ENCODE results near the gene TPCN1.
"Not testable (repeated sequence)": the region's sequence is repeated elsewhere in the genome, so short reads cannot be mapped to it uniquely, and the experiment has no call there.

TPCN1 gene

GRCh38 chr12:113195598-113195997 is 25.7 kb upstream of the TPCN1 start:
- DNase-seq (ENCODE audit: low read depth, low spot score): no peak
- H3K27ac ChIP-seq: no peak overlapping the region

GRCh38 chr12:113196582-113196981 is 24.7 kb upstream of the TPCN1 start:
- no peak overlapping the region for H3K27ac ChIP-seq
- no peak for DNase-seq (ENCODE audit: low read depth, low spot score)

- no peak for DNase-seq (ENCODE audit: low read depth, low spot score)
- no peak overlapping the region for H3K27ac ChIP-seq
Observed at GRCh38 chr12:113196990-113197389, 24.3 kb upstream of the TPCN1 start.

DNA sequence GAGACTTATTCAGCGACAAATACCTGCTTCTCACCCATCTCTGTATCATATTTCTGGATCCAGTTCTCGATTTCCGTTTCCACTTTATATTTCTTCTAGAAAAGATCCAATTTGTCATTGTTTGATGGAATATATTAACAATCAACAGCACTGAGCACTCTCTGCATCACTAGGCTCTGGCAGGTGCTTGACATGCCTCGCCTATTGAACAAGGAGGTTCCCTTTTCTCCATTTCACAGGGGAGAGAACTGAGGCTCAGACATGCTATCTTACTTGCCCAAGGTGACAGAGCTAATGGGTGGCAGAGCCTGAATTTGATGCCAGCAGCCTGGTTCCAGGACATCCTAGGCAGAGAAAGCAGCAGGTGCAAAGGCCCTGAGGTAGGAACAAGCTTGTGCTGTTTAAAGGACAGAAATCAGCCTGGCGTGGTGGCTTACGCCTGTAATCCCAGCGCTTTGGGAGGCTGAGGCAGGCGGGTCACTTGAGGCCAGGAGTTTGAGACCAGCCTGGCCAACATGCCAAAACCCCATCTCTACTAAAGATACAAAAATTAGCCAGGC is 23.7 kb upstream of the TPCN1 start:
- no peak overlapping the region for H3K27ac ChIP-seq
- no peak for DNase-seq (ENCODE audit: low read depth, low spot score)

GRCh38 chr12:113198296-113198695 is 23.0 kb upstream of the TPCN1 start:
- H3K27ac ChIP-seq: no peak overlapping the region
- no peak for DNase-seq (ENCODE audit: low read depth, low spot score)

- H3K27ac ChIP-seq: no peak overlapping the region
- DNase-seq (ENCODE audit: low read depth, low spot score): no peak
Observed at GRCh38 chr12:113200021-113200797, 21.1 kb upstream of the TPCN1 start.

GRCh38 chr12:113201187-113202177 is 19.8 kb upstream of the TPCN1 start:
- DNase-seq (ENCODE audit: low read depth, low spot score): no peak
- no peak overlapping the region for H3K27ac ChIP-seq

DNA sequence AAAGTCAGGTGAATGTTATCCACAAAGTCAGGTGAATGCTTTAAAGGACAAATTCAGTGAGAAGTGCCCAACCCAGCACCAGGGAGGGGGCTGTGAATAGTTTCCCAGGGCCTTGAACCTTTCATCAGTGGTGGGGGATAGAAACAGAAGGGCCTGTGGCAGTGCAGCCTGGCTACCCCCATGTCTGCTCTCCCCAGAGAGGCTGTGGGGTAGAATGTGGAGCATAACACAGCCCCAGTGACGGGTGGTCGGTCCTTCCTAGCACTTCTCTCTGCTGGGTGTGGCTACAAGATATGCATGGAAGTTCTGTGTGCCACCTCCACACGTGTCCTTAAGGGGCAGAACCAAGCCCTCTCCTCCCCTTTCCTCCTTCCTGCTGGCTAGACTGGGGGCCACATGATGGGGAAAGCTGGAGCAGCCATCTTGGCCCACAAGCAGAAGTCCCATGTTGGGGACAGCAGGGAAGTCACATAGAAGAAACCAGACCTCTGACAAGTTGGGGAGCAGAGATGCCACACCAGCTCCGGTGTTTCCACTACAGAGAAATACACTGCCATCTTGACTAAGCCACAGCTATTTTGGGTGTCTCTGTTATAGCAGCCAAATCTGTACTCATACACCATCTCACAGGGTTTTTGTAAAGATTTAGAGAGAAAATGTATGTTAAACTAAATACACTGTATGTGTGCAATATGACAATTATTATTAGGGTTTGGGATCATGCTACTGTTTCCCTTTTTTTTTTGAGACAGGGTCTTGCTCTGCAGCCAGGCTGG is 18.8 kb upstream of the TPCN1 start:
- no peak overlapping the region for H3K27ac ChIP-seq
- no peak for DNase-seq (ENCODE audit: low read depth, low spot score)

GRCh38 chr12:113203852-113204760 is 17.2 kb upstream of the TPCN1 start:
- no peak overlapping the region for H3K27ac ChIP-seq
- no peak for DNase-seq (ENCODE audit: low read depth, low spot score)

GRCh38 chr12:113204804-113205203 is 16.5 kb upstream of the TPCN1 start:
- H3K27ac ChIP-seq: no peak overlapping the region
- DNase-seq (ENCODE audit: low read depth, low spot score): no peak

GRCh38 chr12:113206802-113207201 is 14.5 kb upstream of the TPCN1 start:
- H3K27ac ChIP-seq; DNase-seq (ENCODE audit: low read depth, low spot score): not testable (repeated sequence)

DNA sequence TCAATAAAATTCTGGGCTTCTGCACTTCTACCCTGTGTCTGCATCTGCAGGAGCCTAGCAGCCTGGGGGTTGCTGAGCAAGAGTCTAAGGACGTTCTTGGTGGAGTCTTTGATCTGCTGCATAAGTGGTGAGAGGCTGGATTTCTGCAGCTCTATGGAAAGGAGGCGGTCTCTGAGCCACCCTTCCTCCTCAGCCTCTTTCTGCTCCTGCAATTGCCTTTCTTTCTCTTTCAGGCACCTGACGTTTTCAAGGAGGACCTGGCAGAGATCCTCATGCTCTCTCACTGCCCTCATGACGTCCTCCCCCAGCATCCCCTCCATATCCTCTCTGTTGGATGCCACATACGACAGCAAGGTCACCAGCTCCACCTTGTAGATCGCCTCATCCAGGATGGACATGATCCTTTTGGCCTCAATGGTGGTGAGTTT is 13.6 kb upstream of the TPCN1 start:
- DNase-seq (ENCODE audit: low read depth, low spot score): no peak
- H3K27ac ChIP-seq: no peak overlapping the region

DNA sequence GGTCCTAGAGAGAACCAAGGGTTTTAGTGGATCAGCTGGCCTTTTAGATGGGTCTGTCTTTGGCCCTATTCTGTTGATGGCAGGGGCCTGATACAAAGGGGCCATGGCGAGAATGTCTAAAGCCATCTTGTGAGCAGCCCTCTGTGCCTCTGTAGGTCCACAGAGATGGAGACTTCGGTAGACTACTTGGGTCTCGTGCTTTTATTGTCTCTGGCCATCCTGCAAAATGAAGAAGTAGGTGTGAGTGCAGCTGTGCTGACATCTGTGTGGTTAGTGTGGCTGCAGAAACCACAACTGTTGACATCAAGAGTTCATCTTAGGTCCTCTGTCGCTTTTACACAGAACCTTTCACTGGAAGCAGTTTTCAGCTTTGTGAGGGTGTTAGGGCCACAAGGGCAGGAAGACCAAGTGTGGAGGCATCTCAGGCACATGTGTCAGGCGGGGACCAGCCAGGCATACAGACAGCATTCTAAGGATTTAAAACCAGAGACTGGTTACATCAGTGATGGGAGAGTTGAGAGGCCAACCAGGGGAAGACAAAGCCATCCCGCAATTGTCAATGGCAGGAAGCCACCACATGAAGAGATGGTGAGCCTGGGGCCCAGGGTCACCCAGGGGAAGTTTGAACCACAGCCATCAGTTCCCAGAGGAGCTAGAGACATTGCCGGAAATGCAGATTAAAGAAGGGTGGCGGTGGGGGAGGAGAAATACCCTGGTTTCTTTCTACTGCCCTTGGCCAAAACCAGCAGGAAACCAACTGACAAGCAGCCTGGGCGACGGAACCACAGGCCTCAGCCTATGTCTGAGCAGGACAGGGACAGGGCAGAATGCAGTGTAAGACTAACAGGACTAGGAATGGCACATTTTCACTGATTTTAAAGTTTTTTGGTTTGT is 13.0 kb upstream of the TPCN1 start:
- no peak overlapping the region for H3K27ac ChIP-seq
- DNase-seq (ENCODE audit: low read depth, low spot score): no peak

DNA sequence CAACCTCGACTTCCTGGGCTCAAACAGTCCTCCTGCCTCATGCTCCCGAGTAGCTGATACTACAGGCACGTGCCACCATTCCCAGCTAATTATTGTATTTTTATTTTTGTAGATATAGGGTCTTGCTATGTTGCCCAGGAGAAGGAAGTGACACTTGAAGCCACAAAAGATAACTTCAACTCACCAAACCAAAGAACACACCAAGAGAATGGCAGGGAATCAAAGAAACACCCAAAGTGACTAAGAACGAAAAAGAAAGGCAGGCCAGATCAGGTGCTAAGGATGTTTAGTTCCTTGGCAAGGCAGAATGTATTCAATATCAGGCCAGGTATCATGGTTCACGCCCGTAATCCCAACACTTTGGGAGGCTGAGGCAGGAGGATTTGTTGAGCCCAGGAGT is 10.1 kb upstream of the TPCN1 start:
- DNase-seq (ENCODE audit: low read depth, low spot score): no peak
- no peak overlapping the region for H3K27ac ChIP-seq

GRCh38 chr12:113214895-113215400 is 6.3 kb upstream of the TPCN1 start:
- no peak for DNase-seq (ENCODE audit: low read depth, low spot score)
- H3K27ac ChIP-seq: peak overlapping the region; percentile 54

- no peak for DNase-seq (ENCODE audit: low read depth, low spot score)
- H3K27ac ChIP-seq: no peak overlapping the region
Observed at GRCh38 chr12:113216027-113216426, 5.2 kb upstream of the TPCN1 start.

GRCh38 chr12:113220593-113221180 is 577 bp upstream of the TPCN1 start:
- H3K27ac ChIP-seq: no peak overlapping the region
- no peak for DNase-seq (ENCODE audit: low read depth, low spot score)

Measured in epithelial cell of prostate (primary cell).